GM19035 (cell line): ENCODE measurements around the gene C6orf118.

Experiments
- ATAC-seq: cut with Tn5 transposase; IDR thresholded peaks from one replicate; pipeline ENCODE4 v1.9.1; 2021; ENCODE audit not compliant: unreplicated experiment

The C6orf118 gene

GRCh38 chr6:165308926-165309731, at the start of gene C6orf118:
Gene C6orf118 (minus strand): TSS chr6:165309605. CDS start chr6:165309586, 19 bp downstream.
- no peak for ATAC-seq

- no peak for ATAC-seq
These were observed 36.3 kb upstream of the C6orf118 start for GRCh38 chr6:165345700-165346099.

GRCh38 chr6:165340532-165340931, 31.1 kb upstream of the C6orf118 start:
- no peak for ATAC-seq

- no peak for ATAC-seq
These were observed 16.2 kb upstream of the C6orf118 start for GRCh38 chr6:165325609-165326008.

- ATAC-seq = no peak
These were observed 12.2 kb upstream of the C6orf118 start for GRCh38 chr6:165321555-165322145.

- ATAC-seq = no peak
These were observed 11.7 kb upstream of the C6orf118 start for GRCh38 chr6:165321150-165321549.

- no peak for ATAC-seq
These were observed 8.3 kb upstream of the C6orf118 start for GRCh38 chr6:165317723-165318122.

- ATAC-seq = no peak
These were observed 2.5 kb downstream of the C6orf118 start for GRCh38 chr6:165306955-165307354.

- ATAC-seq = no peak
These were observed 7.8 kb downstream of the C6orf118 start for GRCh38 chr6:165301372-165302246.

- no peak for ATAC-seq
These were observed 8.9 kb downstream of the C6orf118 start for GRCh38 chr6:165300422-165300936.

GRCh38 chr6:165298875-165299274, 10.5 kb downstream of the C6orf118 start:
- ATAC-seq = no peak

GRCh38 chr6:165298402-165298801, 11.0 kb downstream of the C6orf118 start:
- ATAC-seq = no peak

GRCh38 chr6:165292657-165293056, 16.7 kb downstream of the C6orf118 start:
- no peak for ATAC-seq

- no peak for ATAC-seq
These were observed 34.8 kb downstream of the C6orf118 start for GRCh38 chr6:165274611-165275010.

GRCh38 chr6:165272585-165272984, 36.8 kb downstream of the C6orf118 start:
- ATAC-seq = no peak

- no peak for ATAC-seq
These were observed 40.4 kb downstream of the C6orf118 start for GRCh38 chr6:165268987-165269386.

- no peak for ATAC-seq
These were observed 42.8 kb downstream of the C6orf118 start for GRCh38 chr6:165266621-165267020.

- ATAC-seq = no peak
These were observed 43.2 kb downstream of the C6orf118 start for GRCh38 chr6:165266191-165266590.

GRCh38 chr6:165260462-165260861, 48.9 kb downstream of the C6orf118 start:
- no peak for ATAC-seq

- no peak for ATAC-seq
These were observed 59.6 kb downstream of the C6orf118 start for GRCh38 chr6:165249808-165250207.

- ATAC-seq = no peak
These were observed 63.7 kb downstream of the C6orf118 start for GRCh38 chr6:165245701-165246100.
